Measurements from ENCODE around the gene CERK. TPM values are rescaled to one million over a fixed set of nuclear protein-coding genes. Genes with fewer than 3 reads are reported as not detected.
A peak's percentile ranks its signal among the peaks of the same experiment; 100 is the strongest.

The CERK gene
- total and polyA plus RNA-seq, 2 of the 13 experiments (the other 11 are each of a cell fraction or from before 2014, with no cell fraction given): 40.3 to 41.9 TPM

GRCh38 chr22:46638601-46639431 lies 99.2 kb downstream of the CERK start (continued):
- TF ChIP-seq HNRNPLL (IDR thresholded peaks at IDR 0.05; ENCODE audit: low read depth, low read length, poor library complexity, severe bottlenecking) (no peak), ZNF546 (CRISPR knock-in tag; conservative IDR thresholded peaks at IDR 0.05) (no peak; the same call in 1 of the 2 replicates), MAX (IDR thresholded peaks at IDR 0.05) (peak; percentile 69), ZSCAN31 (CRISPR knock-in tag; IDR thresholded peaks at IDR 0.05; ENCODE audit: low read depth) (no peak), ZNF317 (CRISPR knock-in tag; IDR thresholded peaks at IDR 0.05) (peak; percentile 73), ZNF580 (CRISPR knock-in tag; IDR thresholded peaks at IDR 0.05; ENCODE audit: borderline replicate concordance, low read depth) (0 out of 2 replicates have a peak, but pooled peaks have one; percentile 32), ZNF18 (CRISPR knock-in tag; IDR thresholded peaks at IDR 0.05; ENCODE audit: insufficient replicate concordance) (no peak), ZNF788 (CRISPR knock-in tag; IDR thresholded peaks at IDR 0.05; ENCODE audit: borderline replicate concordance) (peak; percentile 84; the same call in 1 of the 2 replicates), TARDBP (CRISPR knock-in tag; IDR thresholded peaks at IDR 0.05) (peak; percentile 99), SMAD3 (CRISPR knock-in tag; IDR thresholded peaks at IDR 0.05) (peak; percentile 60; the same call in 1 of the 2 replicates), ZNF850 (CRISPR knock-in tag; conservative IDR thresholded peaks at IDR 0.05) (no peak), ZNF33A (CRISPR knock-in tag; IDR thresholded peaks at IDR 0.05; ENCODE audit: borderline replicate concordance) (no peak), ARNT2 (CRISPR knock-in tag; IDR thresholded peaks at IDR 0.05; ENCODE audit: low read depth) (no peak), ZFP36 (IDR thresholded peaks at IDR 0.05; ENCODE audit: borderline replicate concordance, low read depth, low read length, partially characterized antibody) (no peak), NFE2L1 (CRISPR knock-in tag; IDR thresholded peaks at IDR 0.05; ENCODE audit: borderline replicate concordance) (no peak), ZNF468 (CRISPR knock-in tag; IDR thresholded peaks at IDR 0.05) (no peak), ZNF12 (CRISPR knock-in tag; IDR thresholded peaks at IDR 0.05) (no peak), MEIS2 (CRISPR knock-in tag; IDR thresholded peaks at IDR 0.05) (no peak), YY1 (IDR thresholded peaks at IDR 0.05; ENCODE audit: insufficient read depth, insufficient replicate concordance, low read depth, low read length) (peak; percentile 18), HNF1A (IDR thresholded peaks at IDR 0.05; ENCODE audit: low read depth) (no peak; the same call in 1 of the 2 replicates), HNF1A (CRISPR knock-in tag; IDR thresholded peaks at IDR 0.05; ENCODE audit: borderline replicate concordance) (peak; percentile 57; the same call in 1 of the 2 replicates), ARHGAP35 (CRISPR knock-in tag; IDR thresholded peaks at IDR 0.05; ENCODE audit: borderline replicate concordance) (no peak), ELF4 (CRISPR knock-in tag; IDR thresholded peaks at IDR 0.05; ENCODE audit: borderline replicate concordance) (no peak)

Measured in HepG2 (cell line).